Embryonic facial prominence (tissue), 1 donor: ENCODE data around the gene HTR7.
"Not testable (repeated sequence)": the region's sequence is repeated elsewhere in the genome, so short reads cannot be mapped to it uniquely, and the experiment has no call there.

Experiments
- DNase-seq: peaks from one replicate; pipeline ENCODE4 v3.0.0-alpha.2; 2016; ENCODE audit errors: extremely low spot score

The HTR7 gene

GRCh38 chr10:90857635-90858460 is at the start of gene HTR7:
Gene HTR7 (minus strand): TSS chr10:90858039. CDS start chr10:90857671, 368 bp downstream.
- DNase-seq: no peak

DNA sequence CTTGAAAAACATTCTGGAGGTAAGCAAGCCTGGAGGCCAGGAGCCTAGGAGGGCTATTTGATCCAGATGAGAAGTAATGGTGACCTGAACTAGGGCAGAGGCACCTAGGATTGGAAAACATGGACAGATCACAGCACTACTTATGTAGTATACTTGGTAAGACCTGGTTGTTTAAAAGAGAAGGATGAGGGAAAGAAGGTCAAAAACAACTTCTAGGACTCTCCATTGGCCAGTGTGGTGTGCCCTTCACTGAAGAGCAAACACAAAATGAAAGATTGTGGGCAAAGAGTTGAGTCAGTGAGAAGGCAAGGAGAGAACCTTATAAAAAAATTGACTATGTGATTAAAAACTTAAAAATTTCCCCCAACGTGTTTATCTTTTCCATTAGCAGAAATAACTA is 48.8 kb upstream of the HTR7 start:
- no peak for DNase-seq

GRCh38 chr10:90905925-90906324 is 48.1 kb upstream of the HTR7 start:
- no peak for DNase-seq

- DNase-seq: not testable (repeated sequence)
Measured at GRCh38 chr10:90896916-90897315, 39.1 kb upstream of the HTR7 start.

DNA sequence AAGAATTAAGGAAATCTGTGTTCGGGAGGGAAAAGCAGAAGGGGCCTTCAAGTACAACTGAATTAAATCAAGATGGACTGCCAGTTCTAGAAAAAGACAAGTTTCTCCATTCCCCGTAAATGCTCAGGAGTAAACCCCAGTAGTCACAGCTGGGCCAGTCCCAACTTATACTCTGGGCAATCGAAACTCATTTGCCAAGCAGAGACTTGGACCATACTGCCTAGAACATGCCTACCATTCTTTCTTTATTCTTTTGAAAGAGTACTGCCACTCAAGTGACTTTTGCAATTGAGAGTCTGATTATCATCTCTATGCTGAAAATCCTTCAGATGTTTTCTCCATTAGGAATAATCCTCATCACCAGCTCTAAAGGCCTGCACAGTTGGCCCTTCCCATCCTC is 35.4 kb upstream of the HTR7 start:
- no peak for DNase-seq

GRCh38 chr10:90890347-90890746 is 32.5 kb upstream of the HTR7 start:
- no peak for DNase-seq

DNA sequence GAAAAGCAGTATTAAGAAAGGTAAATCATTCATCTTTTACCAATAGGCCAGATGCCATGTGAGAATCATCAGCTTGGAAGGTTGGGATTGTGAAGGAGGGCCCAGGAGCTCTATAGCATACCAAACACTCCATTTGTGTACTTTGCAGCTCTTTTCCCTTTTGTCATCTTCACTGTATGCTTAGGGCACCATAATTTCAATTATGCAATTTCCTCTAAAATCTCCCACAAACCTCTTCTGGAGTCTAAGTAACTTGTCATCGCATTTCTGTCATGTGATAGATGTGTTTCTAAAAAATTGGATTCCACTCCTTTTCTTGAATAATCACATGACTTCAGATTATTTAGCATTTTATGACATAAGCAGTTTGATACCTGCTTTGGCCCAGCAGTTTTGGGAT is 31.8 kb upstream of the HTR7 start:
- DNase-seq: no peak

DNA sequence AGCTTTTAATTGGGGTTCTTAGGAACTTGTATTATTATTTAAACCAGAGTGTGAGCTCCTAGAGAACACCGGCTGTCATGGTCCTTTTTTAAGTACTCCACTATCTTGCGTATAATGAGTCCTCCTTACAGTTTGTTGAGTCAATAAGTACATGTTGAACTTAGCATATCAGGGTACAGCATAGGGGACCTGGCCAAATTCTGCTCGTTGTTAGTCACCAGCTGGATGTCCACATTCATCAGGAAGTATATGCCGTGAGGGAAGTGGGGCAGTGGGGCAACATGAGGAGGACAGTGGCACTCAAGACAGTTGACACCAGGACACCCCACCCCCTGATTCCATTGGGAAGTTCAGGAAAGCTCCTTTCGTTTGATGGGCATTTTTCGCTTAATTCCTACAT is 30.5 kb upstream of the HTR7 start:
- DNase-seq: no peak

- DNase-seq: no peak
Measured at GRCh38 chr10:90887555-90887954, 29.7 kb upstream of the HTR7 start.

GRCh38 chr10:90885176-90885575 is 27.3 kb upstream of the HTR7 start:
- DNase-seq: no peak

DNA sequence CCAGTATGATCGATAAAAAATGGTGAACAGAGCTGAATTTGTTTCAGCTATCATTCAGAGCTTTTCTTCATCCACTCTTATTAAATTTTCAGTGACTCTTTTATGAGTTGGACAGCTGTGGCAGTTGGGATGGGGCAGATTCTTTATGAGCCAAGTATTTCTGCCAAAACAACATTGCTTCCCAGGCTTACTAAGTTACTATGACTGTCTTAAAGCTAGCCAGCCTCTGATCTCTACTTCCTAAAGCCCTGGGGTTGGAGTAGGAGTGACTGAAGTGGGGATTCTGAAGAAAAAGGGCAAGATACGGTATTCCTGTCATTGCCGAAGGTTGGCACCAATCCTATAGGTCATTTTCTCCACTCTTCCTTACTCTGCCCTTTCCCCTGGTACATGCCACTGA is 26.6 kb upstream of the HTR7 start:
- no peak for DNase-seq

- DNase-seq: not testable (repeated sequence)
Measured at GRCh38 chr10:90880059-90880719, 22.4 kb upstream of the HTR7 start.

DNA sequence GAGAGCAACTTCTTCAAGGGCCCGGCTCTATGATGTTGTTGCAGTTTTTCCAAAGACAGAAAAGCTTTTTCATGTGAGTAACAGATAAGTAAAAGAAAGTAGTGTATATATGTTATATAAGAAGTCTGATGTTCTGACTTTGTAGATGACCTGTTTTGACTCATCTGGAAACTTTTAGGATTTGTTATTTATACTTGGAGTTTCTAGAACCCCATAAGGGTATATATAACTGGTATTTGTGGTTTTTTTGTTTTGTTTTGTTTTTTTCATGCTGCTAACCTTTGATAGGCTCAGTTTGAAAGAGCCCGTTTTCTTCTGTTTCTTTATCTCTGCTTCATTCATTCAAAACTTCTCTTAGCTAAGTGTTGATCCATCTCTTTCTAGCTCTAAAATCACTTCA is 21.2 kb upstream of the HTR7 start:
- DNase-seq: no peak

- DNase-seq: no peak
Measured at GRCh38 chr10:90872648-90873020, 14.8 kb upstream of the HTR7 start.

- DNase-seq: peak; percentile 84
Measured at GRCh38 chr10:90871766-90872647, 14.2 kb upstream of the HTR7 start, which contains the start of gene RPP30. Gene RPP30 (plus strand): TSS chr10:90871974. CDS start chr10:90871987, 13 bp downstream.

- DNase-seq: peak; percentile 61
Measured at GRCh38 chr10:90871279-90871765, 13.5 kb upstream of the HTR7 start.

- DNase-seq: no peak
Measured at GRCh38 chr10:90866050-90866598, 8.3 kb upstream of the HTR7 start.

- DNase-seq: no peak
Measured at GRCh38 chr10:90865401-90865800, 7.6 kb upstream of the HTR7 start.

DNA sequence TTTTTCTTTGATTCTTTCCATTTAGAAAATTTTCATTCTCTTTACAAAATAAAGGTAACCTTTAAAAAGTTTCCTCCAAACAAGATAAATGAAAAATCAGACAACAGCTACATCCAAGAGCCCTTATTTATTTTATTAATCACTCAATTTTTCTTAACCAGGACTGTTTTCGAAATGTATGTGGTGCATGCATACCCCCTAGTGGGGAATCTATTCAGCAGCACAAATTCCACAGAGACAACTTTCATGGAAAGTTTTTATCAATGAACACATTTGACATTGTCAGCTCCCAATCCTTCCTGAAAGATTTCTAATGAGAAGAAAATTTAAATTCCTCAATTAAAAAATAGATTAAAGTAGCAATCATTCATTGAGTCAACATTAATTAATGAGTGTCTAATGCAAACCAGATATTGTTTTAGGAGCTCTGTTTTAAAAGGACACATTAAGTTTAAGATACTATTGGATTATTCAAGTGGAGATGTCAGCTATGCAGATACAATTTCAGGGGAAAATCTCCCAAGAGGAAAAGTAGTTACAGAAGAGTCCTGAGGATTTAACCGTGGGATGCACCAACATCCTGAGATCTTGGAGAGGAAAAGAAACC is 5.2 kb upstream of the HTR7 start:
- DNase-seq: no peak

DNA sequence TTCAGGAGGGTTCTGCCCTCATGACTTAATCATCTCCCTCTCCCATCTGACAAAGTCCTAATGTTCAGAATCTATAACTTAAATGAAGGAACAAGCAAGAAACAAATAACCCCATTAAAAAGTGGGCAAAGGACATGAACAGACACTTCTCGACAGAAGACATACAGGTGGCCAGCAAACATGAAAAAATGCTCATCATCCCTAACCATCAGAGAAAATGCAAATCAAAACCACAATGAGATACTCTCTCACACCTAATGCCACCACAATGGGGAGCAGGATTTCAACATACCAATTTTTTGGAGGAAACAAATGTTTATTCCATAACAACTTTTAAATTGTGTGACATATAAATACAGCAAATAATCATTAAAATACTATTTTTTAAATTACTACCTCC is 3.0 kb upstream of the HTR7 start:
- no peak for DNase-seq

DNA sequence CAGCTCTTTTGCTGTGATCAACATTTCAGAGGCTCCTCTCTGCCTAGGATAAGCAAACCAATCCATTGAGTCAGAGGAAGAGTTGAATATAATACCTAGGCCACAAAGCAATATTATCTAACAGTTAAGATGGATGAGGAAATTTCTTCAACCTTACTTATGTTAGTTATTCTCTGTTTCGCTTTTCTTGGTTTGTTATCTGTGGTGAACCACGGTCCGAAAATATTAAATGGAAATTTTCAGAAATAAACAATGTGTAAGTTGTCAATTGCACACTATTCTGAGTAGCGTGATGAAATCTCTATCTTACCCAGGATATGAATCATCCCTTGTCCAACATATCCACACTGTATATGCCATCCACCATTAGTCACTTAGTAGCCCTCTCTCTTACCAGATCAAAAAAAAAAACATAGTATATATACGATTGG is 1.5 kb upstream of the HTR7 start:
- DNase-seq: no peak
